MCF 10A (cell line): ENCODE results near the gene PNRC1. TPM values are rescaled to one million over a fixed set of nuclear protein-coding genes. Genes with fewer than 3 reads are reported as not detected.

ENCODE experiments used
- BruUV-seq: library from RNA; stranded (reverse); fragments of 400-500 nt; replicated peaks from 2 replicates; lab custom pipeline; 2021; lab: Mats Ljungman, UMichigan
- CTCF ChIA-PET: fragments of 300-600 bp; sonication (Branson Sonifier 250); formaldehyde crosslinking; extraction: SDS; loops from one replicate; lab custom pipeline; 2021; ENCODE audit warnings: antibody characterized with exemption, inconsistent platforms; lab: Yijun Ruan, JAX
- POLR2A ChIA-PET: fragments of 300-600, 350-650 bp; sonication (Branson Sonifier 250); formaldehyde crosslinking; extraction: SDS; loops from one replicate; lab custom pipeline; 2020; ENCODE audit warnings: antibody characterized with exemption, inconsistent platforms; lab: Yijun Ruan, JAX
- DNase-seq: peaks from one replicate; pipeline ENCODE4 v3.0.0-alpha.2; 2018; ENCODE audit not compliant: unreplicated experiment
- H3K27ac Mint-ChIP-seq: one replicate; pipeline ENCODE4 v1.8.0; 2022; ENCODE audit warnings: mild to moderate bottlenecking, low read depth, mixed read lengths; ENCODE audit not compliant: unreplicated experiment
- H3K27me3 Mint-ChIP-seq: one replicate; pipeline ENCODE4 v1.8.0; 2022; ENCODE audit warnings: mixed read lengths; ENCODE audit not compliant: insufficient read depth, unreplicated experiment
- H3K36me3 Mint-ChIP-seq: one replicate; pipeline ENCODE4 v1.8.0; 2022; ENCODE audit warnings: mild to moderate bottlenecking, moderate library complexity, mixed read lengths; ENCODE audit not compliant: insufficient read depth, unreplicated experiment
- H3K4me1 Mint-ChIP-seq: one replicate; pipeline ENCODE4 v1.8.0; 2022; ENCODE audit warnings: mixed read lengths; ENCODE audit not compliant: insufficient read depth, unreplicated experiment
- H3K4me3 Mint-ChIP-seq: one replicate; pipeline ENCODE4 v1.8.0; 2022; ENCODE audit warnings: mild to moderate bottlenecking, moderate library complexity, mixed read lengths; ENCODE audit not compliant: unreplicated experiment
- H3K9me3 Mint-ChIP-seq: one replicate; pipeline ENCODE4 v1.8.0; 2022; ENCODE audit warnings: mixed read lengths; ENCODE audit not compliant: unreplicated experiment
- CTCF ChIP-seq: fragments of 200-600 bp; IDR thresholded peaks from one replicate; pipeline ENCODE4 v1.8.0; 2022; ENCODE audit warnings: antibody characterized with exemption, mild to moderate bottlenecking; ENCODE audit not compliant: unreplicated experiment
- intact Hi-C: fragments of 100-400 bp; cut with micrococcal nuclease; formaldehyde crosslinking; loops from 2 replicates; pipeline ENCODE4 v1.14.1; 2022
- total RNA-seq: library from RNA; stranded (reverse); gene quantifications from 2 replicates; pipeline ENCODE4 v1.2.3, GENCODE V29; 2022

The PNRC1 gene
- total RNA-seq, 1 experiment from 2014 or later = 158 TPM

GRCh38 chr6:89042664-89043063, 37.9 kb upstream of the PNRC1 start:
- H3K27ac Mint-ChIP-seq = no peak overlapping the region
- ChIA-PET CTCF (no interaction called here), POLR2A (no interaction called here)
- no peaks in the 10 kb centered on the region for H3K27me3 Mint-ChIP-seq
- no peak for TF ChIP-seq CTCF
- intact Hi-C loops = no loop called here
- BruUV-seq = no TSS peak
- no peak for DNase-seq
- H3K4me3 Mint-ChIP-seq = no peak overlapping the region
- peaks cover 7% of the 10 kb centered on the region for H3K36me3 Mint-ChIP-seq
- peaks cover 11% of the 10 kb centered on the region for H3K9me3 Mint-ChIP-seq
- no peaks in the 10 kb centered on the region for H3K4me1 Mint-ChIP-seq

DNA sequence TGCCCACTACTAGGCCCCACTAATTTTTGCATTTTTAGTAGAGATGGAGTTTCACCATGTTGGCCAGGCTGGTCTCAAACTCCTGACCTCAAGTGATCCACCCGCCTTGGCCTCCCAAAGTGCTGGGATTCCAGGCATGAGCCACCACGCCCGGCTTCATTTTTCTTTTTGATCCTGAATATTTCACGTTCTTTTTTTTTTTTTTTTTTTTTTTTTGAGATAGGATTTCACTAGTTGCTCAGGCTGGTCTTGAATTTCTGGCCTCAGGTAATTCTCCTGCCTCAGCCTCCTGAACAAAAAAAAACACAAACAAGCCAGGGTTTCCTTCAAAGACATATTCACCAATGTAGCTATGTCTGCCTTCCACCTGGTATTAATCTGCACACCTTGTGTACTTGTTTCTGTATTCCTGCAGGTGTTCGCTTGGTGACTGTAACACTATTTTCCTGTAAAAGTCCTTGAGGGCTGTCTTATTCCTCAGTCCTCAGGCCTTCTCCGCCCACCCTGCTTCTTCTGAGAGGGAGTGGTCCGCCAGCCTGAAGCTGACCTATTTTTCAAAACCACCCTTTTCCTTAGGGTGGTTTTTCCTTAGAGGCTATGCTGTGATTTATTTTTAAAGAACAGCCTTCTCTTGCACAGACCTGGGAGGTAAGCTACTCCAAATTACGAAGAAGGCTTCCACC, 36.1 kb upstream of the PNRC1 start:
- H3K9me3 Mint-ChIP-seq = no peaks in the 10 kb centered on the region
- DNase-seq = no peak
- no peaks in the 10 kb centered on the region for H3K27me3 Mint-ChIP-seq
- intact Hi-C loops = no loop called here
- no peak for TF ChIP-seq CTCF
- POLR2A ChIA-PET = interaction anchor here (1.2 to 4.2 kb wide), 4 partner anchors 8 to 40 kb away, joined by 5 to 28 read pairs (median 5); partner anchors contain the start of gene PNRC1
- H3K4me3 Mint-ChIP-seq = no peak overlapping the region
- H3K27ac Mint-ChIP-seq = no peak overlapping the region
- H3K4me1 Mint-ChIP-seq = peaks cover 11% of the 10 kb centered on the region
- CTCF ChIA-PET = interaction anchor here (0.6 to 1.1 kb wide), 3 partner anchors 9 to 106 kb away, joined by 3 to 4 read pairs (median 3); no protein-coding TSS in a partner anchor
- no peaks in the 10 kb centered on the region for H3K36me3 Mint-ChIP-seq
- no TSS peak for BruUV-seq

- no peak overlapping the region for H3K27ac Mint-ChIP-seq
- no peak for DNase-seq
- no peaks in the 10 kb centered on the region for H3K36me3 Mint-ChIP-seq
- H3K4me3 Mint-ChIP-seq = no peak overlapping the region
- H3K4me1 Mint-ChIP-seq = peaks cover 16% of the 10 kb centered on the region
- TF ChIP-seq CTCF = no peak
- H3K27me3 Mint-ChIP-seq = no peaks in the 10 kb centered on the region
- no TSS peak for BruUV-seq
- POLR2A ChIA-PET = interaction anchor here (1.2 to 4.2 kb wide), 4 partner anchors 9 to 39 kb away, joined by 5 to 28 read pairs (median 5); partner anchors contain the start of gene PNRC1
- intact Hi-C loops = no loop called here
- H3K9me3 Mint-ChIP-seq = no peaks in the 10 kb centered on the region
- CTCF ChIA-PET = interaction anchor here (0.6 to 1.1 kb wide), 4 partner anchors 9 to 1557 kb away, joined by 3 to 4 read pairs (median 3); no protein-coding TSS in a partner anchor
These were observed 35.6 kb upstream of the PNRC1 start for GRCh38 chr6:89045011-89045387.

- no peak for TF ChIP-seq CTCF
- no peaks in the 10 kb centered on the region for H3K9me3 Mint-ChIP-seq
- no peak overlapping the region for H3K4me3 Mint-ChIP-seq
- no TSS peak for BruUV-seq
- CTCF ChIA-PET = interaction anchor here (0.7 kb wide), 1 partner anchor 1558 kb away, joined by 3 read pairs; no protein-coding TSS in a partner anchor
- H3K27ac Mint-ChIP-seq = no peak overlapping the region
- no peaks in the 10 kb centered on the region for H3K36me3 Mint-ChIP-seq
- POLR2A ChIA-PET = interaction anchor here (4.2 kb wide), 1 partner anchor 9 kb away, joined by 28 read pairs; no protein-coding TSS in a partner anchor
- peak; percentile 17 for DNase-seq
- no peaks in the 10 kb centered on the region for H3K27me3 Mint-ChIP-seq
- intact Hi-C loops = no loop called here
- H3K4me1 Mint-ChIP-seq = peaks cover 22% of the 10 kb centered on the region
These were observed 35.0 kb upstream of the PNRC1 start for GRCh38 chr6:89045576-89045975.
